Stimulated activated CD8-positive, alpha-beta memory T cell treated with anti-CD3 and anti-CD28 coated beads, Interleukin-4, amount 100 ng/mL, for 24 hours (primary cell): ENCODE results near the gene POLA1.

Experiments used
- DNase-seq: peaks from one replicate; pipeline ENCODE4 v3.0.0-alpha.2; 2020; ENCODE audit warnings: low read depth

POLA1 gene

DNA sequence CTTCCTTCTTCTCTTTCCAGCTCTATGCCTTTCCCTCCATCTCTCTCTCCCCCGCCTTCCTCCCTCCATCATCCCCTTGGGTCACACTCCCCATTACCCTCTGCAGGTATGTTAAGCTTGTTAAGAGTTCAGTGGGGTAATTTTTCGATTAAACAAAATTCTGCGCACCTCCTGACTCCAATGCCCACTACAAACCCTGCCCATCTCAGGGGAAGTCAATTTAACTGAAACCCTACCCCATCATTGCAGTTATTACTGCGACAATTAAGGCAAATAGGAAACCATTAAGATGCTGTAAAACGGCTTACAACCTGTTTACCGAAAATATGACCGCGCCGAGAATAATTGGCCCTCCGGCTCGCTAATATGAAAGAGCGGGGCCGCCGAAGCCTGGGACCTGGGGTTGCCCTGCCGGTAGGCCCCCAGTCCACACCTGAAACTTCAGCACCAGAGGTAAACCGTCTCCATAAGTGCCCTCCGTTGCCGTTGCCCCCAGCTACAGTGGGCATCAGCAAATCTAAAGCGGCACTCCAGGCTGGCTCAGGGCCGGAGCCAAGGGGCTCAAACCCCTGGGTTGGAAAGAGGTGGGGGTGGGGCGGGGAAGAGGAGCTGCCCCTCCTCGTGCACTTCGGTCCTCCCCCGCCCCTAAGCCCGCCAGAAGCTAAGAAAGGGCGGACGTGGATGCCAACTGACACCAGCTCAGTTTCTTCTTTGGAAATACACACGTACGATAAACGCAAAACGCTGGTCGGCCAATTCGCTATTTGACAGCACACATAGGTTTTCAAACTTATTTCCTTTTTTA is 317.3 kb downstream of the POLA1 start:
- no peak for DNase-seq

DNA sequence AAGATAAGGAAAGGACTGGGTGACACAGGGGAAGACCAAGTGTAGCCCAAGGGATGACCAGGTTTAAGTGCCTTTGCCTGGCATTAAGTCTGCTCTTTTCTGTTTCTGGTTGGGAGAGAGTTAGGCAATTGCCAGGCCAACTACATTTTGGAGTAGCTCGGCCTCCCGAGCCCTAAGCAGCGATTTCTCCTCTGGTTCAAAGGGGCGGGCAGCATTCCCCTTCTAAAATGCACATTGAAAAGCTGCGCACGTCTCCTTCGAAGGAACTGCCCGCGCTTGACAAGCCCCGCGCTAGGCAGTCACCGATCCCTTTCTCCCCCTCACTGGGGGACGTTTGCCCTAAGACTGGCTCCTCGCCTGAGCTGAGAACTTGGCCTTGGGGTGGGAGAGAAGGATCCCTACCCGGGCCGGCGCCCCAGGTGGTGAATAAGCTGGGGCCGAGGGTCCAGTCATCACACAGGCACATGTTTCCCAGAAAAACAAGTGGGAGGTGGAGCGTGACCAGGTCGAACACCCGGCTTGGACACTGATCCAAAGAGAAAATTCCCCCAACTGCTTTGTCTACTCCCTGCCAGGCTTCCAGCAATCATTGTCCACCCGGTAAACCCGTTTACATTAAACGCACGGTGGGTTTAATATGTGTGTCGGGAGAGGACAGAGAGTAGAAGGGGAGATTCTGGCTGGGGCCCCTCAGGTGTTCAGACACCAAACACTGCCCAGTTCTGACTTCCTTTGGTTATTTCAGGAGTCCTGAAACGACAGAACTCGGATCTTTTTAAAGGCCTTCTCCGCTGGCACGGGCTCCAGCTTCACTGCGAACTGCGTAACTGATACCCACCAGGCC is 318.1 kb downstream of the POLA1 start:
- no peak for DNase-seq

DNA sequence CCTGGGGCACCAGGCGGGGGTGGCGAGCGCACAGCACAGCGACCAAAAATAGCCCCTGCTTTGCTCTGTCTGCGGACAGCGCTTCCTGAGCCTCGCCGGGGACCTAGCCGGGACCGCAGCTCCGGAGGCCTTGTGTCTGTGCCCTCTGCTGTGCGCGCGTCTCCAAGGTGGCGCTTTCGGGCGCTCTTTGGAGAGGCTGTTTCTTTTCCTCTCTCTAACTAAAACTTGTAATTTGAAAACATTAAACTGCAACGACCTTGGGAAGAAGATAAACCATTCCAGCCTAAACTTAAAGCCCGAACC is 318.7 kb downstream of the POLA1 start:
- DNase-seq: no peak

DNA sequence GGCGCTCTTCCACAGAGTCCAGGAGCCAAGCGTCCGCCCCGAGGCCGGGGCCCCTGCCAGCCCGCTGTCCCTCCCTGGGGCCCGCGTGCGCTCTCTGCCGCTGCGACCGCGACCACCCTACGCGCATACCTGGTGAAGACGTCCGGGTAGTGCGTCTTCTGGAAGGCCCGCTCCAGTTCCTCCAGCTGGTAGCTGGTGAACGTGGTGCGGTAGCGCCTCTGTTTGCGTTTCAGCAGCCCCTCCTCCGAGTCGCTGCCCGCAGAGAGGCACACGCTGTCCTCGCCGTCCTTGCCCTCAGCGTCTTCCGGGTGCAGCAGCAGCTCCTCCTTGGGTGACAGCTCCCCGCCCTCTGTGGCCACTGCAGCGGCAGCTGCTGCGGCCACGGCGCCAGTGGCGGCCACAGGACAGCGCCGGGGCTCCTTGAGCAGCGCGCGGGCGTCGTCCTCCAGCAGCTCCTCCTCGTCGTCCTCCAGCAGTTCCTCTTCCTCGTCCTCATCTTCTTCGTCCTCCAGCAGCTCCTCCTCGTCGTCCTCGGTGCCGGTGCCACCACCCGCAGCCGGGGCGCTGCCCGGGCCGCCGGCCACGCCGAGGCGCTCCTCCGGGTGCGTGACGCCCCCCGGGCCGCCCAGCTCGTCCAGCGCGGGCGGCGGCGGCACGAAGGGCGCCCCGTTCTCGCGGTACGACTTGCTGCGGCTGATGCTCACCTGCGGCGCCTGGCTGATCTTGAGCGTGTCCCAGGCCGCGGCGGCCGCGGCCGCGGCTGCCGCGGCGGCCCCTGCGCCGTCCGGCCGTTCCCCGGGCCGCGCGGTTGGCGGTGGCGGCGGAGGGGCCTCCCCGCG is 319.3 kb downstream of the POLA1 start:
- DNase-seq: no peak

DNA sequence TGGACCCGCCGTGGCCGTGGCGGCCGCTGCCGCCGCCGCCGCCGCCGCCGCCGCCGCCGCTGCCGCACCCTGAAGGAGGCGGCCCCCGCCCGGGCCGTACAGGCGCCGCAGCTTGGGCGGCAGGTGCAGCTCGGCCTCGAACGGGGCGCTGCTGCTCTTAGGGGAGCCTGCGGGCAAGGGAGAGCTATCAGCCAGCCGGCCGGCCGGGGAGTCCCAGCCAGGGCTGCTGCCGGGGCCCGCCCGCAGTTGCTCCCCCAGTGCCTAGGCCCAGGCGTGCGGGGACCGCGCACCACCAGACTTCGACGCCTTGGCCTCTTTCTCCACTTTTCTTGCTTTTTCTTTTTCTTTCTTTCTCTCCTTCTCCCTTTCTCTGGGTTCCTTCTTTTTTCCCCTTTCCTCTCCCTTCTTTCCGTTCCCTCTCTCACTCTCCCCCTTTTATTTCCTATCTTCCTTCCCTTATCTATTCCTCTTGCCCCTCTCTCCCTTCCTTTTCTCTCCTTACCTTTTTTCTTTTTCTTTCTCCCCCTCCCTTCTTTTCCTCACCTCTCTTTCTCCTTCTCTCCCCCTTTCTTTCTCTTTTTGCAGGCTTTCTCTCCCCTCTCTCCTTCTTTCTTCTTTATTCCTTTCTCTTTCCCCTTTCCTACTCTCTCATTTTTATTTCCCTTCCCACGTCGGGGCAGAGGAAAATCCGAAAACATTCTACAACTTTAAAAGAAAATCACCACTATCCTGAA is 320.1 kb downstream of the POLA1 start:
- DNase-seq: no peak

DNA sequence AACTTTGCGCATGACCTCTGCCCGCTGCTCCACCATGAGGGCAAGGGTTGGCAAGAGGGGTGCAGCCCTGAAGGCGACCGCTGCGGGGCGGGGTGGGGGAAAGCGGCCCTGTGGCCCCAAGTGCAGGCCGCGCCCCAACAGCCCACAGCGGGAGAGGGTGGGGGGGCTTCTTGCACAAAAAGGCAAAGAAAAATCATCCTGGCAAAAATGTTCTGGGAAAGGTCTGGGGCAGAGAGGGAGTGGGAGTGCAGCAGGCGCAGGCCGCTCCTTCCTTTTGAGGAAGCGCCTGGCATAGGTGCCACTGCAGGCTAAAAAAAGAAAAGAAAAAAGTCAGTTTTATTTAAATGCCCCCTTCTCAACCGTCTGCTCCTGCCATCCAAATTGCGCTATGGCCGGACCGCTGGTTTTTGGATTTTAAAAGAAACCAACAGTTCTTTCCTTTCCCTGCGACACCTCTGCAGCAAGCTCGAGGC is 320.7 kb downstream of the POLA1 start:
- DNase-seq: no peak

DNA sequence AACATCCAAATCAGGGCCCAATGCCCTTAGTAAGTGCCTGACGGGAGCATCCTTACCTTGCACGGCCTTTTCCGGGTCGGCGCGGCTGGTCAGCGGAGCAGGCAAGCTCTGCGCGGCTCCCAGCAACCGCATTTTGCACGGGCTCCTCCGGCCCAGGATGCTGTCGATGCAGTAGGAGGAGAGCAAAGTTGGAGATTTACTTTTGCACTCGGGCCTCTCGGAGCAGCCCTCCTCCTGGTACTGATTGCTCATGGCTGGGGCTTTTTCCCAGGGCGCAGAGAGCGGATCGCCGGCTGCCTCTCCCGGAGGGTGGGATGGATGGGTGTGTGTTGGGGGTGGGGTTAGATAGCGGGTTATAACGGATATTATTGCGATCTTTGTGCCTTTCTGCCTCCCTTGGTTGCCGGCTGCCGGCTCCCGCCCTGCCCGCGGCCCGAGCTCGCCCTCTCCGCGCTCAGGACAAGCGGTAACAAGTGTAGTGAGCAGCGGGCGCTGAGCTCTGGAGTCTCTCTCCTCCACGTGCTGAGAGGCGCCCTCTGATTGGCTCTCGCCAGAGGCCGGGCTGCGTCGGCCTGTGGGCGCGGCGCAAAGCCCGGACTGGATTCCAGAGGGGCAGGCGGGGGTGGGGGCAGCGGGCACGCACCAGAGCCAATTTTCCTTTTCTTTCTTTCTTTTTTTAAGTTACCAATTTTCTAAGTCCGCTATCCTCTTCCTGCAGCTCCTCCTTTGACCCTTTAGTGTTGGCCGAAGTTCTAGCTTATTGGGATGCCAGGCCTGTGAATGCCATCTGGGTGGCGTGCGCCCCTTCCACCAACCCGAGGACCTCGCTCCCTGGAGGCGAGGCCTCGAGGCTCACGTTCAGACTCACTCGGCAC is 322.0 kb downstream of the POLA1 start, which contains the start of gene ARX:
Gene ARX (minus strand): TSS at position 480 of the 875 bp plus-strand sequence. CDS start 228 bp downstream, at position 252.
- no peak for DNase-seq

DNA sequence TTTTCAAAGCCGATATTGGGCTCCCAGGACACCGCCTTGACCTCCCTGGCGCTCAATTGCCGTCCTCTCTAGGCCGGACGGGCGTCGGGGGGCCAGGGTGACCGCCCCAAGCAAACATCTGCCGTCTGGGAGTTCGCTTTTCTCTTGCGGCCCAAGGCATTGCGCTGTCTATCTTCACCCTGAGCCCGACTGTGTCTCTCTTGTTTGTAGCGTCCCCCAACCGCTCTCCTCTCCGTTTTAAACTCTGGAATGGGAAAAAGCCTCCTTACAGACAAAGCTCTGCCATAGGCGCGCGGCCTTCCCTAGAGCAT is 322.6 kb downstream of the POLA1 start:
- no peak for DNase-seq

DNA sequence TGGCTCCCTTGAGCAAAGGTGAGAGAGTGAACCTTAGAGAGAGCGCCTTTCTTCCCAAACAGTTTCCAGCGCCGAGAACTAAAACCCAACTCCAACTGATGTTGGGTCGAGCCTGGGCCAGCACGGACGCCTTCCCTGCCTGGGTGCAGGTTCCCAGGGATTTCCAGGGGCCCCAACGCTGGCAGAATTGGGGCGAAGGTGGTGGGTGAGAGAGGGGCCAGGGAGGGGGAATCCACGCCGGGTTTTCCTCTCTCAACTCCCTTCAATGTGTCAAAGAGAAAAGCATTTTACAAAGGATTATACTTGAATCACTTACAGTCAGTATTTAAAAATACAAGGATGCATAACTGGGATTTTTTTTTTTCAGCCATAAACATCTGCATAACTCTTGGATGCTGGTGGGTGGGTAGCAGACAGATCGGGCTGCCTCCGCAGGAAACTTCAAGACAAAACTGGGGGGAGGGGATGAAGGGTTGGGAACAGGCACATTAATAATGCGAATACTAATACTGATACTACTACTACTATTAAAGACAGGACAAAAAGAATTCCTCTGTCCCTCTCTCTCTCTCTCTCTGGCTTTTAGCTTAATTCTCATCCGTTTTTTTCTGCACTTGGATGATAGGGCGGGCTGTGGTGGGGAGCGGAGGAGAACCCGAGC is 323.4 kb downstream of the POLA1 start:
- DNase-seq: no peak

DNA sequence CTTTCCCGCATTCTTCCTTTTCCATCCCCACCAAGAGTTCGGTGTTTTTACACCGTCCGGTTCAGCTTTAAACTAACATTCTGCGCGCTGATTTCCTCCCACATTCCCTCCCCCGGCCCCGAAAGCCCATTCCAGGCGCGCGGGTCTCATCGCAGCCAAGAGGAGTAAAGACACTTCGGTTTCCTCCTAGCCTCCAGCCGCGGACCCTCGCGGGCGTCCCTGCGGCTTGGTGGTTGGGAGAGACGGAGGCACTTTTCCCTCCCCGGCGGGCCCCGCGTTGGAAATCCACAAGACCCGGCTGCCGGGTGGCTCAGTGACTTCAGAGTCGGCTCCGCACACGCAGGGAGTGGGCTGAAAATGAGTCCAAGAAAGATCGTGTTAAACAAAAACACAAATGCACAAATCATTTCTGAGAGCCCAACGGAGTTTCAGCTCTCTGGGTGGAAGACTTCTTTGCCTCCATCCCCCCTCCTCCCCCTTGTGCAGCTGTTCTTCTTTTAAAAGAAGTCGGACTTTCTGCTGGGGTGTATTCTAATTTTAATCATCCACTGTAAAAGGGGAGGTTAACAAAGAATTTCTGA is 324.0 kb downstream of the POLA1 start:
- DNase-seq: no peak

DNA sequence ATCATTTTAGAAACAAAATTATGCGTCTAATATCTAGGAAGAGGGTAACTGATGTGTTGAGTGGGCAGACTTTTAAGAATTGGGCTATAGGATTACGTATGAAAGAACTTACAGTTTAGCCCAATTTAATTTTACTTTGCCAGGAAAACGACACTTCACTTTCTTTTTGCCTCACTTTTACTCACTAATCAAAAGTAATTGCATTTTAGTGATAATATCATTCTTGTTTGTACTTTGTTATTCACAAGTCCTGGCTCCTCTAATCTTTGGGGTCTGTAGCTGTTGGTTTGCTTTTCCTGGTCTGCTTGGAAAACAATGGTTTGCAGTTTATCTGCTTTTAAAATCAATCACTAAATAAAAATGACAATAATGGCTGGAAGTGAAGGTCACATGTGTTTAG is 325.0 kb downstream of the POLA1 start:
- no peak for DNase-seq

DNA sequence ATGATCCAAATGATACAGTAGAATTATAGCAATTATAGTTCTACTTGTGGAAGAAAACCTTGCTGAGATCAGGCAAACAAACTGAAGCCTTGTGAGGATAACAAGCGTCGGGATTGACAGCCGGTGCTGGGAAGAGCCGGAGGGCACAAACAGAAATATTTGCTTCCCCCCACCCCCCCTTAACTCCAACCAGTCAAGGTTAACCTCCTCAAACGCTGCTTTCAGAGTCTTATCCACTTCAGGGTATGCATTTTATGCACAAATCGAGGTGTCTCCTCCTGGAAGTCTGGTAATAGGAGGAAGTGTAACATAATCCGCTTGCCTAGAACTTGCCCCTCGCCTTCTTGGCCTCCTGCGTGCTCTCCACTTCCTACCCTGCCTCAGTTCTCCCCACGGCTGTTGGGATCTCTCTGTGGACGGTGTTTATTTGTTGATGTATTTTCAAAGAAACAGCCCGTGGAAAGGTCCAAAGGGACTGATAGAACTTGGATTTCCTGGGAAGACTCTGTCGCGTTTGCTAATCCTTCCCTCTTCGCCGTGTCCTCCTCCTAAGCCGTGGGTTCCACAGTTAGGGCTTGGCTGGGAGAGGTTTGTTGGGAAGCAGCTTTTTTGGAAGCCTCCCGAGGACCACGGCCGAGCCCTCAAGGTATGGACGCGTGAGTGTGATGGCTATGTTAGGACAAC is 326.1 kb downstream of the POLA1 start:
- DNase-seq: no peak

DNA sequence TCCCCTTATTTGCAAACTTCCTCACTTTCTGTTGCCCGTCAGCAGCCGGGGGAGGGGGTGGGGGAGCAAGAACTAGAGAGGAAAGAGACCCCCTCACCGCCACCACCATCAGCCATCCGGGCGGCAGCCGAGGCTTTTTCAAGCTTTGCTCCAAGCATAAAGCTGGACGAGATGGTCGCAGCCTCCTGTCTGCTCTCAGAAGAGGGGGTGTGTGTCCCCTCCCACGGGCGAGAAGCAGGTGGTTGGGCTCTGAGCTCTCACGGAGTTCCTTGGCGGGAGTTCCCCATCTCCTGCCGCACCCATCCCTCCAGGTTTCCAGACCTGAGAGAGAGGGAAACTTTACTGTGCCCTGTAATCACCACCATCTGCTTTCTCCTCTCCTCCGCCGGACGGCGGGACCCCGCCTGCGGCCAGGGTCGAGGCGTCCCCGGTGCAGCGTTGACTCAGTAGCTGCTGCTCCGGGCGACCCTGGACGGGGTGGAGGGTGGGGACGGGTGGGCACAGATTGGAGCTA is 326.7 kb downstream of the POLA1 start:
- DNase-seq: no peak

DNA sequence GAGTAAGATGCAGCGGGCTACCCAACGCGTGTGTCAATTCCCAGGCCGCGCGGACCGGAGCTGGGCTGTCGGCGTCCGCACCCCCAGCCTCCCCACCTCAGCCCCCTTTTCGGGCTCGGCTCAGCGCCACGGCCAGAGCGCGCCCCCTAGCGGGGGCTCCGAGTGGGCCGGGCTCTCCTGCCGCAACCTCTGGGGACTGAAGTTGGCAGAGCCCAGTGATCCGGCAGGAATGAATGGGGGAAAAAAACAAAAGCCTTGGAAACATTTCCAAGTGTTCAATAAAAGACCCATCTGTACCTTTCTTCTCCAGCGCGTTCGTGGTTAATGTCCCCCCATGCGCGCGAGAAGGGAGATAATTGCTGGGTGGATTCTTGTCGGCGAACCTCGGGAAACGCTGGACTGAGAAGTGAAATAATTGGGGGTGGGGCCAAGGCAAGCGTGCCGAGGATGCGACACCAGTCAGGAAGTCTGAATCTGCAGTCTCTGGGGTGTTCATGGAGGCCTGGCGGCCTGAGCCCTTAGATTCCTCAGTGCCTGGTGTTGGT is 327.3 kb downstream of the POLA1 start:
- peak; percentile 12 for DNase-seq

DNA sequence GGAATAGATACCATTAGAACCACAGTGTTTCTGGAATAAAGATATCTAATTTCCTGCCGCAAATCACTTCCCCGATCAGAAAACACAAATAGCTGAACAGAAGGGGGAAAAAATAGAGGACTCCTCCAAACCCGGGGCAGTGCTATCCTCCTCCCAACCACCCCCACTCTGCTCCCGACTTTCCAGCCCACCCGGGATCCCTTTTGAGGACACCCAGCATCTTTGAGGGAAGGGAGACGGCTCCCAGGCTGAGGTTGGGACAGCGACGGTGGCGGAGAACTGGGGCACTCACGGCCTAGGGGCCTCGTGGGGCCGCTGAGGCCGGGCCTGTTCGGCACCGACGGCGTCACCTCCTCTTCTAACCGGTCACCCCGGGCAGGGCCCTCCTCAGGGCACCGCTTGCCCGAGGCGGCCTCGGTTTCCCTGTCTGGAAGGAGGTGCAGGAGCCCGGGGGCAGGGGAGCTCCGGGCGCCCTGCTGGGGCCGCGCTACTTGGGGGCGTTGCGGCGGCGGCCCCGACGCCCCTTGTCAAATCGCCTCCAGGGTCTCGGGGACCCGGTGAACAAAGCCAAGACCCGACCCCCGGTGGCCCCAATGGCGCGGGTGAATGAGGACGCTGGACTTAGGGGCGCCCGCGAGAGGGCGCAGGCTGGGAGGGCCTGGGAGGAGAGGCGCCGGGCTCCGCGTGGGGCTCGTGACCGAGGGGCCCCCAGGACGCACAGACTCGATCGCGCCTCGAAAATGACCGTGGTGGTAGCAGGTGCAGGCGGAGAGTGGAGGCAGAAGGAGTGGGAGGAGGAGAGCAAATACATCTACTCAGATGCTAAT is 329.0 kb downstream of the POLA1 start:
- no peak for DNase-seq

DNA sequence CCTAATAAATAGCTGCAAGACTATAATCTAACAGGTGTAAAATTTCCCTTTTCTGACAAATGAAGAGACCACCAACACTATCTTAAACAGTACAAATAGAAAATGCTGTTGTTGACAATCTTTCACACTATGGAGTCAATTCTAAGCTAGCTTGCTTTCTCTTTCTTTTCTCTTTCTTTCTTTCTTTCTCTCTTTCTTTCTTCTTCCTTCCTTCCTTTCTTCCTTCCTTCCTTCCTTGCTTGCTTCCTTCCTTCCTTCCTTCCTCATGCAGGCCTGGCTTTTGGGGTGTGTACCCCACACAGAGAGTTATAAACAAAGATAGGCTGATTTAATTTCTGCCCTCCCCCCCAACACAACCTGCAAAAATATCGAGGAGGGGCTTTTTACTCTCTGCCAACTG is 330.2 kb downstream of the POLA1 start:
- no peak for DNase-seq

DNA sequence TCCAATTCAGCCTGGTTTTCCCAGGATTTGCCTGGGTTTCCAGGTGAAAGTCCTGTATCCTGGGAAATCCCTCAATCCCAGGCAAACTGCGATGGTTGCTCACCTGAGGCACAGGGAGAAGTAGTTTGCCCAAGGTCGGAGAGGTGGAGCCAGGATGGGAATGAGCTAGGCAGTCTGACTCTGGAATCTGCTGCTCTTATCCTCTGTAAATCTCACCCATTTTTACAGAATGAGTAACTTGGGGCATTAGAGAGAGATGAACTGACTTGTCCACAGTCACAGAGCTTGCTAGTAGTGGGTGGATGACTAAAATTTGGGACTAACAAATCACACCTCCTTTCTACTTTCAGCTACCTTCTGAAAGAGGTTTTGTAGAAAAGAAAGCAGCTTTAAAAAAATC is 331.9 kb downstream of the POLA1 start:
- no peak for DNase-seq

DNA sequence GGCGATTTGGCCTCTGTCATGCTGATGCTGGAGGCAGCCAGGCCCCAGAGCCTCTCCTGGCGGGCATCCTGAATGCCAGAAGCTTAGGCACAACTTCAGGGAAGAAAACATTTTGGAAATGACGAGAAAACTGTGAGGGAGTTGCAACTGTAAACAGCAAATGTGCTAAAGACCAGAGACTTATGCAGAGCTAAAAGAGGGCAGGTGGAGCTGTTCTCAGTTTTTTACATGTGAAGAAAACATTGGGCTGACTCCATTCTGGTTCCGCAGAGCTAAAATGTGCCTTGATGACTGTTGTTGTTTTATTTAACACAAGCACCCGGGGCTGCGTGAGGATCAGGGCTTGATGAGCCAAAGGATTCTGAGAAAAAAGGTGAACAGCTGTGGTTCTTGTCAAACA is 332.9 kb downstream of the POLA1 start:
- DNase-seq: no peak
